LNCaP clone FGC (cell line): ENCODE data around the gene HOXA2.
A peak's percentile ranks its signal among the peaks of the same experiment; 100 is the strongest.

ENCODE experiments used
- DNase-seq: peaks from one replicate; pipeline ENCODE4 v3.0.0-alpha.2; 2011; ENCODE audit warnings: low read depth
- H3K4me3 ChIP-seq: 2 replicates; pipeline ENCODE4 v1.5.1; 2011; ENCODE audit warnings: mild to moderate bottlenecking, low read depth, low read length, control low read depth
- CTCF ChIP-seq: IDR thresholded peaks from 2 replicates; pipeline ENCODE4 v1.5.1; 2012; ENCODE audit warnings: mild to moderate bottlenecking; ENCODE audit not compliant: control insufficient read depth, insufficient read depth; ENCODE audit errors: extremely low read depth

Gene HOXA2

GRCh38 chr7:27113991-27114769 is 11.7 kb upstream of the HOXA2 start:
- TF ChIP-seq CTCF: no peak
- DNase-seq: no peak
- H3K4me3 ChIP-seq: no peak overlapping the region

GRCh38 chr7:27112955-27113949 is 10.8 kb upstream of the HOXA2 start:
- no peak overlapping the region for H3K4me3 ChIP-seq
- DNase-seq: no peak
- TF ChIP-seq CTCF: no peak

- no peak for DNase-seq
- TF ChIP-seq CTCF: no peak
- H3K4me3 ChIP-seq: no peak overlapping the region
Measured at GRCh38 chr7:27112361-27112760, 9.9 kb upstream of the HOXA2 start.

- no peak overlapping the region for H3K4me3 ChIP-seq
- DNase-seq: no peak
- TF ChIP-seq CTCF: no peak
Measured at GRCh38 chr7:27111751-27112277, 9.3 kb upstream of the HOXA2 start.

GRCh38 chr7:27111042-27111750 is 8.7 kb upstream of the HOXA2 start:
- H3K4me3 ChIP-seq: peak overlapping the region; percentile 23; the same call in 1 of the 2 replicates
- TF ChIP-seq CTCF: no peak
- DNase-seq: no peak

- peak overlapping the region; percentile 23; the same call in 1 of the 2 replicates for H3K4me3 ChIP-seq
- no peak for TF ChIP-seq CTCF
- no peak for DNase-seq
Measured at GRCh38 chr7:27110186-27111031, 7.9 kb upstream of the HOXA2 start.
